SK-N-SH (cell line): ENCODE results near the gene PARD3. TPM values are rescaled to one million over a fixed set of nuclear protein-coding genes. Genes with fewer than 3 reads are reported as not detected.

ENCODE experiments used
- CTCF ChIA-PET: fragments of 300-600, 350-600 bp; formaldehyde crosslinking; extraction: SDS; loops from one replicate; lab custom pipeline; 2021; lab: Yijun Ruan, JAX
- POLR2A ChIA-PET: fragments of 350-600 bp; sonication (Branson Sonifier 250); formaldehyde crosslinking; extraction: SDS; loops from one replicate; lab custom pipeline; 2020; ENCODE audit warnings: antibody characterized with exemption, inconsistent platforms; lab: Yijun Ruan, JAX
- DNase-seq: peaks from one replicate; pipeline ENCODE4 v3.0.0; 2012
- H2AFZ ChIP-seq: fragments of 200-600 bp; sonication (generic); 2 replicates; pipeline ENCODE4 v1.8.1; 2016; ENCODE audit warnings: antibody characterized with exemption, mild to moderate bottlenecking, low read depth
- H3F3A ChIP-seq: fragments of 200-600 bp; sonication (generic); replicated peaks from 2 replicates; pipeline ENCODE3; 2016; ENCODE audit warnings: antibody characterized with exemption, mild to moderate bottlenecking; ENCODE audit not compliant: insufficient read depth
- H3K27ac ChIP-seq, 2 experiments: fragments of 200-500 bp in 1 of 2; fragments of 200-600 bp in 1 of 2; sonication (Bioruptor generic) in 1 of 2; sonication (generic), shearing (Covaris generic) in 1 of 2; 2 replicates each; pipeline versions ENCODE4 v1.5.1 to v1.6.1; 2014 to 2016; ENCODE audit warnings: low read depth in 2 of 2, inconsistent platforms in 1 of 2, low read length in 1 of 2, mild to moderate bottlenecking in 1 of 2, mixed read lengths in 1 of 2
- H3K27me3 ChIP-seq: fragments of 200-600 bp; sonication (generic), shearing (Covaris generic); 2 replicates; pipeline ENCODE4 v1.6.1; 2016; ENCODE audit warnings: mixed run types; ENCODE audit not compliant: insufficient read depth
- H3K36me3 ChIP-seq, 2 experiments: fragments of 200-500 bp in 1 of 2; fragments of 200-600 bp in 1 of 2; sonication (Bioruptor generic) in 1 of 2; sonication (generic) in 1 of 2; replicated peaks in 1 of 2; 2 replicates each; pipeline versions ENCODE3 to v1.5.1; 2014 to 2016; ENCODE audit warnings: low read length in 1 of 2, mild to moderate bottlenecking in 1 of 2; ENCODE audit not compliant: insufficient read depth in 2 of 2, control insufficient read depth in 1 of 2
- H3K4me1 ChIP-seq, 2 experiments: fragments of 200-500 bp in 1 of 2; fragments of 200-600 bp in 1 of 2; sonication (Bioruptor generic) in 1 of 2; sonication (generic), shearing (Covaris generic) in 1 of 2; 2 replicates each; pipeline versions ENCODE4 v1.5.1 to v1.6.1; 2014 to 2016; ENCODE audit warnings: low read depth in 1 of 2, low read length in 1 of 2, mixed run types in 1 of 2; ENCODE audit not compliant: insufficient read depth in 2 of 2, control insufficient read depth in 1 of 2
- H3K4me2 ChIP-seq: fragments of 200-600 bp; sonication (generic), shearing (Covaris generic); 2 replicates; pipeline ENCODE4 v1.6.1; 2017; ENCODE audit warnings: mixed run types
- H3K4me3 ChIP-seq, 2 experiments: fragments of 200-500 bp in 1 of 2; fragments of 200-600 bp in 1 of 2; sonication (Bioruptor generic) in 1 of 2; sonication (generic), shearing (Covaris generic) in 1 of 2; 2 replicates each; pipeline versions ENCODE4 v1.5.1 to v1.8.1; 2014 to 2016; ENCODE audit warnings: low read depth in 2 of 2, inconsistent platforms in 1 of 2, low read length in 1 of 2, mild to moderate bottlenecking in 1 of 2, mixed read lengths in 1 of 2, moderate library complexity in 1 of 2
- H3K79me2 ChIP-seq: fragments of 200-600 bp; sonication (generic); 2 replicates; pipeline ENCODE4 v1.8.1; 2017; ENCODE audit warnings: mild to moderate bottlenecking; ENCODE audit not compliant: insufficient read depth
- H3K9ac ChIP-seq: fragments of 200-600 bp; sonication (generic); 2 replicates; pipeline ENCODE4 v1.6.1; 2017; ENCODE audit warnings: mixed run types
- H3K9me2 ChIP-seq: fragments of 200-600 bp; sonication (generic); 2 replicates; pipeline ENCODE4 v1.6.1; 2017; ENCODE audit warnings: mixed run types
- H3K9me3 ChIP-seq: fragments of 200-600 bp; sonication (generic); 2 replicates; pipeline ENCODE4 v1.6.1; 2017; ENCODE audit warnings: mixed run types, mild to moderate bottlenecking, moderate library complexity
- H4K20me1 ChIP-seq: fragments of 200-600 bp; sonication (generic); 2 replicates; pipeline ENCODE4 v1.6.1; 2017; ENCODE audit warnings: mild to moderate bottlenecking, mixed run types; ENCODE audit not compliant: insufficient read depth
- EP300 ChIP-seq, 2 experiments: IDR thresholded peaks; 2 replicates each; pipeline versions ENCODE4 v1.4.0 to v1.6.1; 2012; ENCODE audit warnings: borderline replicate concordance in 1 of 2, low read depth in 1 of 2, low read length in 1 of 2
- FOSL2 ChIP-seq: IDR thresholded peaks from 2 replicates; pipeline ENCODE4 v1.4.0; 2012; ENCODE audit warnings: low read depth, mild to moderate bottlenecking, moderate library complexity, borderline replicate concordance
- FOXJ3 ChIP-seq: sonication (generic); formaldehyde crosslinking; IDR thresholded peaks from 2 replicates; pipeline ENCODE4 v1.5.1; 2020; ENCODE audit warnings: mild to moderate bottlenecking, missing genetic modification reagents
- GABPA ChIP-seq: IDR thresholded peaks from 2 replicates; pipeline ENCODE4 v1.4.0; 2012; ENCODE audit warnings: low read depth, mild to moderate bottlenecking
- GATA2 ChIP-seq: sonication (generic); formaldehyde crosslinking; IDR thresholded peaks from 2 replicates; pipeline ENCODE4 v1.5.0; 2020; ENCODE audit warnings: mild to moderate bottlenecking, missing genetic modification reagents
- MEF2A ChIP-seq: IDR thresholded peaks from 2 replicates; pipeline ENCODE4 v1.4.0; 2012; ENCODE audit warnings: low read depth, borderline replicate concordance
- NFIC ChIP-seq: IDR thresholded peaks from 2 replicates; pipeline ENCODE4 v1.4.0; 2012; ENCODE audit warnings: borderline replicate concordance
- NRF1 ChIP-seq: IDR thresholded peaks from 2 replicates; pipeline ENCODE4 v1.6.1; 2012; ENCODE audit warnings: low read depth, mild to moderate bottlenecking, low read length
- POLR2AphosphoS5 ChIP-seq: IDR thresholded peaks from 2 replicates; pipeline ENCODE4 v1.6.1; 2012; ENCODE audit warnings: low read depth, low read length
- RCOR1 ChIP-seq: fragments of 150-350 bp; IDR thresholded peaks from 2 replicates; pipeline ENCODE4 v1.6.1; 2017; ENCODE audit warnings: antibody characterized with exemption, low read length
- RXRA ChIP-seq: IDR thresholded peaks from 2 replicates; pipeline ENCODE4 v1.4.0; 2012; ENCODE audit warnings: low read depth, mild to moderate bottlenecking, borderline replicate concordance
- SIN3A ChIP-seq: IDR thresholded peaks from 2 replicates; pipeline ENCODE4 v1.6.1; 2012; ENCODE audit warnings: low read depth, mild to moderate bottlenecking, low read length, moderate library complexity, borderline replicate concordance
- SMC3 ChIP-seq: IDR thresholded peaks from 2 replicates; pipeline ENCODE4 v1.6.1; 2012; ENCODE audit warnings: low read depth, low read length, improper control_type of control experiment
- TCF12 ChIP-seq: IDR thresholded peaks from 2 replicates; pipeline ENCODE4 v1.4.0; 2012
- TEAD4 ChIP-seq: IDR thresholded peaks from 2 replicates; pipeline ENCODE4 v1.4.0; 2012; ENCODE audit warnings: mild to moderate bottlenecking, borderline replicate concordance; ENCODE audit not compliant: insufficient read depth
- YY1 ChIP-seq: IDR thresholded peaks from 2 replicates; pipeline ENCODE4 v1.4.0; 2012; ENCODE audit warnings: low read depth, mild to moderate bottlenecking
- WGBS: methylation state at CpG from one replicate; pipeline ENCODE4 v1.1.6; 2017; ENCODE audit warnings: low lambda C conversion rate; 5-methylcytosine and 5-hydroxymethylcytosine counted together
- polyA plus RNA-seq, 3 experiments: library from polyadenylated mRNA; depleted of rRNA; stranded (reverse); fragments of >200 nt; gene quantifications; 2 replicates each; pipeline ENCODE4 v1.2.3, GENCODE V29; 2012
- TF ChIP-seq, protein P1 (sequence below): IDR thresholded peaks from 2 replicates; pipeline ENCODE4 v1.6.1; 2012; ENCODE audit warnings: mild to moderate bottlenecking, low read depth, low read length, moderate library complexity
- TF ChIP-seq, protein P2 (sequence below): IDR thresholded peaks from 2 replicates; pipeline ENCODE4 v1.4.0; 2012; ENCODE audit warnings: low read depth, borderline replicate concordance
- TF ChIP-seq, protein P3 (sequence below): IDR thresholded peaks from 2 replicates; pipeline ENCODE4 v1.4.0; 2012; ENCODE audit warnings: low read depth, borderline replicate concordance
- TF ChIP-seq, protein P4 (sequence below): fragments of 150-350 bp; IDR thresholded peaks from 2 replicates; pipeline ENCODE4 v1.6.1; 2016; ENCODE audit warnings: mild to moderate bottlenecking, low read depth, low read length
- TF ChIP-seq, protein P5 (sequence below): fragments of 200-600 bp; sonication (generic); IDR thresholded peaks from 2 replicates; pipeline ENCODE4 v1.6.1; 2017; ENCODE audit warnings: antibody characterized with exemption, mild to moderate bottlenecking, moderate library complexity

The PARD3 gene
- polyA plus RNA-seq, 1 of the 3 experiments (the other 2 are of a cell fraction) = 29.4 TPM

DNA sequence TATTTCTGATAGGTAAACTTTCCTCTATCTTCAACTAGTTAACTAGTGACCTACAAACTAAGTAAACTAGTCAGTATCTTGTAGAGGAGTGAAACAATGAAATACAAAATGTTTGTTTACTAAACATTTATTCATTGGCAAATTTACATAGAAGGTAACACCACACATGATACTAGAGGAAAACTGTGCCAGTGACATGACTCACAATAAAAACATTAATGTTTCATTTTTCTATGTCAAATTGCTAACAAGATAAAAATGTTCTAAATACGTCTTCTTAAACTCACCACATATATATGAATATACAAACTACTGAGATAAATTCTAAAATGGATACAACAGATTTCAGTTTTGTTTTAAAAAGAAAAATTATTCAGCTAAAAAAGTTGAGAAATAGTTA, 471.3 kb downstream of the PARD3 start (continued):
- TF ChIP-seq, protein P1, sequence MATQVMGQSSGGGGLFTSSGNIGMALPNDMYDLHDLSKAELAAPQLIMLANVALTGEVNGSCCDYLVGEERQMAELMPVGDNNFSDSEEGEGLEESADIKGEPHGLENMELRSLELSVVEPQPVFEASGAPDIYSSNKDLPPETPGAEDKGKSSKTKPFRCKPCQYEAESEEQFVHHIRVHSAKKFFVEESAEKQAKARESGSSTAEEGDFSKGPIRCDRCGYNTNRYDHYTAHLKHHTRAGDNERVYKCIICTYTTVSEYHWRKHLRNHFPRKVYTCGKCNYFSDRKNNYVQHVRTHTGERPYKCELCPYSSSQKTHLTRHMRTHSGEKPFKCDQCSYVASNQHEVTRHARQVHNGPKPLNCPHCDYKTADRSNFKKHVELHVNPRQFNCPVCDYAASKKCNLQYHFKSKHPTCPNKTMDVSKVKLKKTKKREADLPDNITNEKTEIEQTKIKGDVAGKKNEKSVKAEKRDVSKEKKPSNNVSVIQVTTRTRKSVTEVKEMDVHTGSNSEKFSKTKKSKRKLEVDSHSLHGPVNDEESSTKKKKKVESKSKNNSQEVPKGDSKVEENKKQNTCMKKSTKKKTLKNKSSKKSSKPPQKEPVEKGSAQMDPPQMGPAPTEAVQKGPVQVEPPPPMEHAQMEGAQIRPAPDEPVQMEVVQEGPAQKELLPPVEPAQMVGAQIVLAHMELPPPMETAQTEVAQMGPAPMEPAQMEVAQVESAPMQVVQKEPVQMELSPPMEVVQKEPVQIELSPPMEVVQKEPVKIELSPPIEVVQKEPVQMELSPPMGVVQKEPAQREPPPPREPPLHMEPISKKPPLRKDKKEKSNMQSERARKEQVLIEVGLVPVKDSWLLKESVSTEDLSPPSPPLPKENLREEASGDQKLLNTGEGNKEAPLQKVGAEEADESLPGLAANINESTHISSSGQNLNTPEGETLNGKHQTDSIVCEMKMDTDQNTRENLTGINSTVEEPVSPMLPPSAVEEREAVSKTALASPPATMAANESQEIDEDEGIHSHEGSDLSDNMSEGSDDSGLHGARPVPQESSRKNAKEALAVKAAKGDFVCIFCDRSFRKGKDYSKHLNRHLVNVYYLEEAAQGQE = no peak
- TF ChIP-seq, protein P2, sequence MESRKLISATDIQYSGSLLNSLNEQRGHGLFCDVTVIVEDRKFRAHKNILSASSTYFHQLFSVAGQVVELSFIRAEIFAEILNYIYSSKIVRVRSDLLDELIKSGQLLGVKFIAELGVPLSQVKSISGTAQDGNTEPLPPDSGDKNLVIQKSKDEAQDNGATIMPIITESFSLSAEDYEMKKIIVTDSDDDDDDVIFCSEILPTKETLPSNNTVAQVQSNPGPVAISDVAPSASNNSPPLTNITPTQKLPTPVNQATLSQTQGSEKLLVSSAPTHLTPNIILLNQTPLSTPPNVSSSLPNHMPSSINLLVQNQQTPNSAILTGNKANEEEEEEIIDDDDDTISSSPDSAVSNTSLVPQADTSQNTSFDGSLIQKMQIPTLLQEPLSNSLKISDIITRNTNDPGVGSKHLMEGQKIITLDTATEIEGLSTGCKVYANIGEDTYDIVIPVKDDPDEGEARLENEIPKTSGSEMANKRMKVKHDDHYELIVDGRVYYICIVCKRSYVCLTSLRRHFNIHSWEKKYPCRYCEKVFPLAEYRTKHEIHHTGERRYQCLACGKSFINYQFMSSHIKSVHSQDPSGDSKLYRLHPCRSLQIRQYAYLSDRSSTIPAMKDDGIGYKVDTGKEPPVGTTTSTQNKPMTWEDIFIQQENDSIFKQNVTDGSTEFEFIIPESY = no peak
- TF ChIP-seq FOSL2 (0 out of 2 replicates have a peak, but pooled peaks have one; percentile 32), GABPA (no peak), RCOR1 (no peak), YY1 (no peak), NFIC (peak; percentile 5; the same call in 1 of the 2 replicates), NRF1 (no peak), POLR2AphosphoS5 (no peak), TEAD4 (no peak), GATA2 (CRISPR knock-in tag) (no peak), FOXJ3 (no peak), MEF2A (no peak), SIN3A (no peak), TCF12 (peak; percentile 23; the same call in 1 of the 2 replicates), SMC3 (no peak)
- TF ChIP-seq, protein P3, sequence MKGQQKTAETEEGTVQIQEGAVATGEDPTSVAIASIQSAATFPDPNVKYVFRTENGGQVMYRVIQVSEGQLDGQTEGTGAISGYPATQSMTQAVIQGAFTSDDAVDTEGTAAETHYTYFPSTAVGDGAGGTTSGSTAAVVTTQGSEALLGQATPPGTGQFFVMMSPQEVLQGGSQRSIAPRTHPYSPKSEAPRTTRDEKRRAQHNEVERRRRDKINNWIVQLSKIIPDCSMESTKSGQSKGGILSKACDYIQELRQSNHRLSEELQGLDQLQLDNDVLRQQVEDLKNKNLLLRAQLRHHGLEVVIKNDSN = no peak

DNA sequence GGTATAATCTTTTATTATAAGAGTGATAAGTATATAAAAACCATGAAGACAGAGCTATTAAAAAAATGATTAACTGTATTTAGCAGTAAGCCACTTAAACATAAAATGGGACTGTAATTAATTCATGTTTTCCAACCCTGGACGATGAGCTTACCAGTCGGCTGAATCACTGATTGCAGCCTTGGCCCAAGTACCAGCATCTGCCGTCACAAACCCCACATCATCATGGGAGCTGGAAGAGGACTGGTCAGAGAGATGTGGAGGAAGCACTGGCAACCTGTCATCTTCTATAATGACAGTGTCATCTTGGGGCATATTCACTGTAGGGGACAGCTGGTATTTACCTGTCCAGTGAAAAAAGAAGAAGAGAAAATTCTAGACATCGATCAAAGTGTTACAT, 473.6 kb downstream of the PARD3 start:
- Histone ChIP-seq H3K9me2 (no peaks in the 10 kb centered on the region), H3K4me2 (no peak overlapping the region), H4K20me1 (no peaks in the 10 kb centered on the region), H3K9me3 (no peaks in the 10 kb centered on the region), H3K27me3 (no peaks in the 10 kb centered on the region), H3K79me2 (no peaks in the 10 kb centered on the region), H2AFZ (no peak overlapping the region), H3K27ac (no peak overlapping the region), H3K4me3 (no peak overlapping the region), H3F3A (peaks cover 6% of the 10 kb centered on the region), H3K9ac (no peak overlapping the region), H3K36me3 (peaks cover 2 to 15% of the 10 kb centered on the region in 2 experiments), H3K4me1 (peaks cover 7 to 33% of the 10 kb centered on the region in 2 experiments)
- POLR2A ChIA-PET = no interaction called here
- WGBS = 88% methylated on average over 4 of the region's 4 CpGs
- CTCF ChIA-PET = interaction anchor here (1.1 kb wide), 1 partner anchor 20 kb away, joined by 4 read pairs; no protein-coding TSS in a partner anchor
- no peak for DNase-seq
- TF ChIP-seq RXRA (no peak), TEAD4 (no peak), NRF1 (no peak), EP300 (IDR thresholded peaks at IDR 0.05; ENCODE audit: borderline replicate concordance in 1 of 2, low read depth in 1 of 2, low read length in 1 of 2) (no peak)
- TF ChIP-seq, protein P4, sequence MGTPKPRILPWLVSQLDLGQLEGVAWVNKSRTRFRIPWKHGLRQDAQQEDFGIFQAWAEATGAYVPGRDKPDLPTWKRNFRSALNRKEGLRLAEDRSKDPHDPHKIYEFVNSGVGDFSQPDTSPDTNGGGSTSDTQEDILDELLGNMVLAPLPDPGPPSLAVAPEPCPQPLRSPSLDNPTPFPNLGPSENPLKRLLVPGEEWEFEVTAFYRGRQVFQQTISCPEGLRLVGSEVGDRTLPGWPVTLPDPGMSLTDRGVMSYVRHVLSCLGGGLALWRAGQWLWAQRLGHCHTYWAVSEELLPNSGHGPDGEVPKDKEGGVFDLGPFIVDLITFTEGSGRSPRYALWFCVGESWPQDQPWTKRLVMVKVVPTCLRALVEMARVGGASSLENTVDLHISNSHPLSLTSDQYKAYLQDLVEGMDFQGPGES = no peak
- TF ChIP-seq, protein P2 = no peak
- TF ChIP-seq, protein P5, sequence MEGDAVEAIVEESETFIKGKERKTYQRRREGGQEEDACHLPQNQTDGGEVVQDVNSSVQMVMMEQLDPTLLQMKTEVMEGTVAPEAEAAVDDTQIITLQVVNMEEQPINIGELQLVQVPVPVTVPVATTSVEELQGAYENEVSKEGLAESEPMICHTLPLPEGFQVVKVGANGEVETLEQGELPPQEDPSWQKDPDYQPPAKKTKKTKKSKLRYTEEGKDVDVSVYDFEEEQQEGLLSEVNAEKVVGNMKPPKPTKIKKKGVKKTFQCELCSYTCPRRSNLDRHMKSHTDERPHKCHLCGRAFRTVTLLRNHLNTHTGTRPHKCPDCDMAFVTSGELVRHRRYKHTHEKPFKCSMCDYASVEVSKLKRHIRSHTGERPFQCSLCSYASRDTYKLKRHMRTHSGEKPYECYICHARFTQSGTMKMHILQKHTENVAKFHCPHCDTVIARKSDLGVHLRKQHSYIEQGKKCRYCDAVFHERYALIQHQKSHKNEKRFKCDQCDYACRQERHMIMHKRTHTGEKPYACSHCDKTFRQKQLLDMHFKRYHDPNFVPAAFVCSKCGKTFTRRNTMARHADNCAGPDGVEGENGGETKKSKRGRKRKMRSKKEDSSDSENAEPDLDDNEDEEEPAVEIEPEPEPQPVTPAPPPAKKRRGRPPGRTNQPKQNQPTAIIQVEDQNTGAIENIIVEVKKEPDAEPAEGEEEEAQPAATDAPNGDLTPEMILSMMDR = no peak
